Suppressor macrophage treated with lipopolysaccharide for 1 hour (primary cell): ENCODE results near the gene SS18.

Source experiments
- DNase-seq, 3 donors: peaks; one replicate each; pipeline ENCODE4 v3.0.0-alpha.2; 2020 to 2022

SS18 gene

GRCh38 chr18:26071020-26071419, 19.4 kb downstream of the SS18 start:
- DNase-seq: no peak

GRCh38 chr18:26059357-26059756, 31.1 kb downstream of the SS18 start:
- DNase-seq: no peak

DNA sequence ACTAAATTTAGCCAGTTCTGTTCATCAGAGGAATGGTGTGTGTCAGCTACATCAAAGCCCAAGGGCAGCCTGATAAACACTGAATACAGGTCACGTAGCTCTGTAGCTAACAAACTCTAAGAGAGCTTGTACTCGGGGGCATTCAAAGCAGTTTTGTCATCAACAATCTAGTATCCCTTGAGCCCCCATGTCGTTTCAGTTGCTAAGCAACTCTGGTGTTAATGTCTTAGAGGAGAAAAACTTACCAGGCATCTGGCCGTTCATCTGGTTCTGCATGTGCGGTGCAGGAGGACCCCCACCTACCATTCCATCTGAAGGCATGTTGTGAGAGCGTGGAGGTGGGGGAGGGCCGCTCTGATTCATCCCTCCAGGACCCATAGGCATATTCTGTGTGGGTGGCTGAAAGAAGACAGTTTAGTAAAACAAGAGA, 33.1 kb downstream of the SS18 start:
- DNase-seq: no peak

- no peak for DNase-seq
Observed at GRCh38 chr18:26056291-26056690, 34.1 kb downstream of the SS18 start.

- peak; percentile 12 to 32 (median 27) for DNase-seq
Observed at GRCh38 chr18:26052505-26052904, 37.9 kb downstream of the SS18 start.

GRCh38 chr18:26051843-26052242, 38.6 kb downstream of the SS18 start:
- DNase-seq: no peak

DNA sequence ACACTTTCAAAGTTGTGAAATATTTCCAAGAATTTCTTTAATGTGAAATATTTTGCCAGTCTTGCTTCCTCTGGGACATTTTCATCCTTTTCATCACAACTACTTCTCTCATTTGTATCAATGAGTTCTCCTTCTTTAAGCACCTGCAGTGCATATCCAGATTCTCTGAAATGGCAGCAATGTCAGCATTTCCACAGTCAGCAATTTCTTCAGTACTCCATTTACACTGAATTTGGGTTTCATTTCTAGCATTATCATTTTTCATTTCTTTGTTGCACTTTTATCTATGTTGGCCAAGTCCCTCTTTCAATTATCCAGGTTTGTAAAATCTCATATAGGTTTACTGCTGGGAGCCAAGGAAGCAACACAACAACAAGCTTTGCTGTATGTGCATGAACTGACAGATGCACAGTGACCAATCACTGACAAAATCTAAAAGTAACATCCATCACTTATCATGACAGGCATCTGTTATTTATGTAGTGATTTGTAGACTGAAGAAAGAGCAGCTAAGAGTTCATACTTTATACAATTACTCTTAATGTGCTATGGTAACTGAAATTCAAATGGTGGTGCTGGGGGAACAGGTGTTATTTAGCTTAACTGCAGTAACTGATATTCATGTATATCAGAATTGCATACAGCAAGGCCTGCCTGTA, 43.9 kb downstream of the SS18 start:
- no peak for DNase-seq

- DNase-seq: no peak
Observed at GRCh38 chr18:26044807-26045206, 45.6 kb downstream of the SS18 start.

DNA sequence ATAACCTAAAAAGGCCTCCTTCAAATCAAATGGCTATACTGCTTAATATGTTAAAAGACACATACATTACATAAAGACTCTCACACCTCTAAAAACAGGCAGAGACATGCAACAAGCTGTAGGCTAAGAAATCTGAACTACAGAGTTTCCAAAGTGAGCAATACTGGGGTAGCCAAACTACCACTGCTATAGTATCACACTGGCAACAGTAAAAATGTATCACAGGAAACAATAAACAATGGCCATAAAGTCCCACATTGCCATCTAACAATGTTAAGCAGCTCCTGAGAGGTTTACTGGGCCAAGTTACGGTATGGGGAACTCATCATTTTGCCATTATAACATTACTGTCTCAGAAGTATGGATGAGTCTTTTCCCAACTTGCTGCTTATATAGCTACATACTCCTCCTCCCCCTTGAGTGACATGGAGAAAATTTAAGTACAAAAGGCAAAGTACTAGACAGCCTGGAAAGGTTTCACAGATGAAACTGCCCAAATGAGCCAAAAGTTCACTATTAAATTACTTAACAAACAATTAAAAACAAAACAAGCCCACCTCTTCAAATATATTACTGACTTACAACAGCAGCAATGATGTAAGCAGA, 50.3 kb downstream of the SS18 start:
- DNase-seq: no peak

DNA sequence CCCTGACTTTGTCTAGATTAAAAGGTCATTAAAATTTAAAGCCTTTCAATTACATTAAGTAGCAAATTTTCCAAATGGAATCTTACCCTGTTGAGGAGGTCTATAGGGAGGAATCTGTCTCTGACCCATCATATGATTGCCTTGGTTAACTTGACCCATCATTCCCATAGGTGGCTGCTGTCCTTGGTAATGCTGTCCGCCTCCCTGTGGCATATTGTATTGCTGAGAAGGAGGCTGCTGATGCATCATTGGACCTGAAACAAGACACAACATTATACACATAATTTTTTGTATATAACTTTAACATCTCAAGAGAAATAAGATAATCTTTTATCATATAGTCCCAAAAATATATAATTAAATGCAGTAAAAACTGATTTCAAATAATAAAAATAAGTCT, 51.2 kb downstream of the SS18 start:
- no peak for DNase-seq

DNA sequence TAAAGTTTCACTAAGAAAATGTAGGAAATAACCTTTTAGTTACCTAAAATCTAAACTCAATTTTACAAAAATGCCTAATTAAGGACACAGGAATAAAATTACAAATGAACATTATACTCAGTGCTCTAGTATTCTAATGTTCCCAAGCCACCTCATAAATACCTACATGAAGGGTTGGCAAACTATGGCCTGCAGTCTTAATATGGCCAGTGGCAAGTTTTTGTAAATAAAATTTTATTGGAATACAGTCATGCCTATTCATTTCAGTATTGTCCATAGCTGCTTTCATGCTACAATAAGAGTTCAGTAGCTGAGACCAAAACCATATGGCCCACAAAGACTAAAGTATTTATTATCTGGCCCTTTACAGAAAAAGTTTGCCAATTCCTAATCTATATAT, 53.8 kb downstream of the SS18 start:
- no peak for DNase-seq

DNA sequence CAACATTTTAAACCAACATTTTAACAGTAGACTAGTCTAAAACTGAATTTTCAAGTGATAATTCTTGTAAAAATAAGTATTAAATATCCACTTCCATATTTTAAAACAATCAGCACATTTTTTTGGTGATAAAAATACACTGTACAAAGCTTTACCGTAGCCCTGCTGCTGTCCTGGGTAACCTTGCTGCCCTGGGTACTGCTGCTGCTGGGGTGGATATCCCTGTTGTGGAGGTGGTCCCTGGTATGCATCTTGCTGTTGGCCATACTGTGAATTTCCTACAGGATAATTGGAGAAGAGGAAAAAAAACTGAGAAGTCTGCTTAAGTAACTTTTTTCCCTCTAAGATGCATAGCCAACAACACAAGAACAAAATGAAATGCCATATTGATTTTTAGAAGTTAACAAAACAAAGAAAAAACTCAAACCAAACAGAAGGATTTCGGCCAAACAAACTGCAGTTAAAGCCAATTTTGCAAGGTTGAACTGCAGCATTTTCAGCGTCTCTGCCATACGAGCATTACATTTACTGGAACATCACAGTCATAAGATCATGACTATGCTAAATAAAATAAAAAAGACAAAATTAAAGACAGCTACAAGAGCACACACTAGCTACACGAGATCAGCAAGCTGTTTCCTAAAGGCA, 55.4 kb downstream of the SS18 start:
- no peak for DNase-seq

- no peak for DNase-seq
Observed at GRCh38 chr18:26022585-26022984, 67.8 kb downstream of the SS18 start.

DNA sequence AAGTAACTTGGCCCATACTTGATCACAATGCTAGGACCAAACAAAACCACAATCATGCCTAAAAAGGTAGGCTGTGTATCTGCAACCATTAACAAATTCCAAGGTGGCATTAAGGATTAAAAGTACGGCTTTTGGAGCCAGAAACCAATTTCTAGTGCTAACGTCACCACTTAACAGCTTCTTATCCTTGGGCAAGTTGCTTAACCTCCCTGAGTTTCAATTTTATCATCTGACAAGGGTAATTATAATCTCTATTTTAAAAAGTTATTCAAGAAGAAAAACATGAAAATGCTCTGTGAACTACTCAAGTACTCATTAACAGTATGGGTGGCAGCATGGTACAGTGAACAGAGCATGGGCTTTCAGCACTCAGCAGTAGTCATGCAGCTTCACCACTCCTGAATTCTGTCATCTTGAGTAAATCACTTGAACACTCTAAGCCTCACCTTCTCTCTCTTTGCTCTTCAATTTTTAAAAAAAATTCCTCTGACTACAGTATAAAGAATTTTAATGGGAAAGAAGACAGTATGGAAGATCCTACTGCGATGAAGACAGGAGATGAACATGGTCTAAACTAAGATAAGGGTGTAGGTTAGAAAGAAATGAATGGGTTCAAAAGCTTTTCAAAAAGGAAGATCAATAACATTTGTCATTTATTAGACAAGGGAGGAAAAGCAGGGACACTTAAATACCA, 69.2 kb downstream of the SS18 start:
- DNase-seq: no peak

GRCh38 chr18:26017929-26018328, 72.5 kb downstream of the SS18 start:
- no peak for DNase-seq

- DNase-seq: no peak
Observed at GRCh38 chr18:26014462-26014861, 76.0 kb downstream of the SS18 start.

GRCh38 chr18:26008619-26009018, 81.8 kb downstream of the SS18 start:
- DNase-seq: no peak

- DNase-seq: no peak
Observed at GRCh38 chr18:26008096-26008495, 82.3 kb downstream of the SS18 start.

DNA sequence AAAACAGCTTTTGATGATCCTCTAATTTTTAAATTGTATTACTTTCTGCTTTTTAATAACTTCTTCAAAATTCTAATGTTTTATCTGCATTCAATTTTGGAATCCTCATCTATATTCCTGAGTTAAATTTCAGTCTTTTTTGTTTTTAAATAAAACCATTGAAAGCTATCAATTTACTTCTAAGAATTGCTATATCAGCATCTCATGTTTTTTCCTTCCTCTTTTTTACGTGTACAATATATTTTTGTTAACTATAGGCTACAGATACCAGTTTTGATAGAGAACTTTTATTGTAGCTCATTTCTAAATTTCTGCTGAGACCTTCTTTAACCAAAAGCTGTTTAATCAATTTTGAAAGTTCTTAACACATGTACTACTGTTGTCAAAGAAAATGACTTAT, 84.5 kb downstream of the SS18 start:
- DNase-seq: no peak

DNA sequence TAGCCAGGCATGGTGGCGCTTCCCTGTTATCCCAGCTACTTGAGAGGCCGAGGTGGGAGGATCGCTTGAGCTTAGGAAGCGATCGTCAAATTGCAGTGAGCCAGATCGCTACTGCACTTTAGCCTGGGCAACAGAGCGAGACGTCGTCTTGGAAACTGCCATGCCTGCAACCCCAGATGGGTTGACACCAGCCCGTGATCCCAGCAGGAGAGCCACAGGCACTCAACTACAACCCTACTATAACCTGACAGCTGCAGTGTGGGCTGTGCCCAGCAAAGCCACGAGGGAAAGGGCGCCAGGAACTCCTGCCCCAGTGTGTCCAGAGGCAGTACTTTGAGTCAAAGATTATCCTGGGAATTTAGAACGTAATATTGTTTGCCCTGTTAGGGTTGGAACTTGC, 85.6 kb downstream of the SS18 start:
- DNase-seq: no peak

- DNase-seq: no peak
Observed at GRCh38 chr18:26003817-26004216, 86.6 kb downstream of the SS18 start.

GRCh38 chr18:26003356-26003755, 87.1 kb downstream of the SS18 start:
- no peak for DNase-seq

GRCh38 chr18:26002375-26002910, 88.0 kb downstream of the SS18 start:
- peak in 1 of 3 donors; percentile 6 for DNase-seq

GRCh38 chr18:25998461-25998860, 92.0 kb downstream of the SS18 start:
- DNase-seq: no peak
